Activated naive CD8-positive, alpha-beta T cell treated with anti-CD3 and anti-CD28 coated beads, Interleukin-2, amount 50 U/mL, for 16 hours (primary cell): ENCODE results near the gene ADAMTSL4.
"Not testable (repeated sequence)": the region's sequence is repeated elsewhere in the genome, so short reads cannot be mapped to it uniquely, and the experiment has no call there.

ENCODE experiments used
- DNase-seq: peaks from one replicate; pipeline ENCODE4 v3.0.0-alpha.2; 2020; ENCODE audit warnings: low read depth, low spot score

ADAMTSL4 gene

DNA sequence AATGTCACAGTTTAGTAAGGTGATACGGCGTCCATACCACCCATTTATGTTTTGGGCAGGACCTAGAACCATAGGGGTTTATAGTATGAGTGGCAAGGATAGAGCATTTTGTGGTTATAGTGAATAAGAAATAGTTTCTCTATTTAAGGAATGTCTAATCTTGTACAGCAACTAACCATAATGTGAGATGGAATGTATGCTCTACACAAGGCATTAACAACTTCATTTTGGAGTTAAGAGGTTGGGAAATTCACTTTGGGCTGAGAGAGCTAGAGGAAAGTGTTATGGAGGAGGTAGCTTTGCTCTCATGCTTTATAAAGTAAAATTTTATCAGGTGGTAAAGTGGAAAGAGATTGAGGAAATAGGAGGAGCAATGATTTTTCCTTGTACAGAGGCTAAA is 33.2 kb downstream of the ADAMTSL4 start:
- DNase-seq = no peak

DNA sequence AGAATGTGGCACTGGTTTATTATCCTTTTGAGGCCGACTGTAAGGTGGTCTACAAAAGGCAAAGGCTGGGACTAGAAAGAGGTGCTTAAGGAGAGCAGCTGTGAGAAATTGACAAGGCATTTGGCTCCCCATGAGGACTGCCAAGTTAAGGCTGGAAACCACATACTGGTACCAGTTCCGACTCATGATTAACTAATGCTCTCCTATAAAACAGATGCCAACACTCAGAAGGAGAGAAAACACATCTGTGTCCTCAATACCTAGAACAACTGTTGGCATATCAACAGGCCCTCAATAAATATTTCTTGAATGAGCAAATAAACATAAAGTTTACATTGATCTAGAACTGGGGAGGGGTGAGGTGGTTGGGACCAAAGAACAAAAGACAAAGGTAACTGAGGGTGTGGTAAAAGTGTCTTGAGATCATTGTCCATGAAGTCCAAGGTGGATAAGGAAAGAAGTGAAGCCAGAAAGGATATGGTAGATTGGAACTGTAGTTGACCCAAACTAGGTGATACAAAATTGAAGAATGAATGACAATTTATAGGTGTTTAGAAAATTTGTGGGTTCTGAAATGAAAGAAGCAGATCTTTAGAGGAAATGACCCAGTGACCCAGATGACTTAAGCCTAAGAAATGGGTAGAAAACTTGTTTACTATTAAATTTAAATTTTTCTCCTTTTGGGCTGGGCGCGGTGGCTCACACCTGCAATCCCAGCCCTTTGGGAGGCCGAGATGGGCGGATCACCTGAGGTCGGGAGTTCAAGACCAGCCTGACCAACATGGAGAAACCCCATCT is 47.1 kb downstream of the ADAMTSL4 start:
- no peak for DNase-seq

DNA sequence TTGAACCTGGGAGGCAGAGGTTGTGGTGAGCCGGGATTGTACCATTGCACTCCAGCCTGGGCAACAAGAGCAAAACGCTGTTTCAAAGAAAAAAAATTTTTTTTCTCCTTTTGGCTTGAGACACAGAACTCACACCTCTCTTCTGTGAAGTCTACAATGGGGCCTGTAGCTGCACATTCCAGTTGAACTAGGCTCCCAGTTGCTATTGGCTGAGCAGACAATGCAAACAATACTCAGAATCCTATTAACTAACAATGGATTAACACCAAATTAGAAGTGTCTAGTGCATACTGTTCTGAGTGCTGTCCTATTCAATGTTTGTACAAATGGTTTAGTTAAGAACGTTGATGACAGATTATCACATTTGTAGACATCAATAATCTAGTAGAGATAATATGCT is 47.8 kb downstream of the ADAMTSL4 start:
- DNase-seq = no peak

DNA sequence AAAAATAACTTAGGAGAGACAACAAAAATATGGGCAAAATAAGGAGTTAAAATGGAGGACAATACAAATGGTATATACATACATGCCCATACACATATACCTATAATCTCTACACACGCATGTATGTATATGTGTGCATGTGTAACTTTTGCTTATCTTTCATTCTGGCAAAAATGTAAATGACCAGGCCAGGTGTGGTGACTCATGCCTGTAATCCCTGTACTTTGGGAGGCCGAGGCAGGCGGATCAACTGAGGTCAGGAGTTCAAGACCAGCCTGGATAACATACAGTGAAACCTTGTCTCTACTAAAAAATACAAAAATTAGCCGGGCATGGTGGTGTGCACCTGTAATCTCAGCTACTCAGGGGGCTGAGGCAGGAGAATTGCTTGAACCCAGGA is 49.1 kb downstream of the ADAMTSL4 start:
- DNase-seq = not testable (repeated sequence)

DNA sequence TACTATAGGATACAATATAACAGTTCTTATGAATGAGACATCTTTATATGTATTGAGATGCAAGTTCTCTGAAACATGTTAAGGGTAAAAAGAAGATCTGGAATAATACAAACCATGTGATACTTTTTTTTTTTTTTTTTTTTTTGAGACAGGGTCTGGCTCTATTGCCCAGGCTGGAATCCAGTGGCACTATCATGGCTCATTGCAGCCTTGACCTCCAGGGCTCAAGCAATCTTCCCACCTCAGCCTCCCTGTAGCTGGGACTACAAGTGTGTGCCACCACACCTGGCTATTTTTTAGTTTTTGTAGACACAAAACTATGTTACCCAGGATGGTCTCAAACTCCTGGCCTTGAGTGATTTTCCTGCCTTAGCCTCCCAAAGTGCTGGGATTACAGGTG is 52.3 kb downstream of the ADAMTSL4 start:
- no peak for DNase-seq

DNA sequence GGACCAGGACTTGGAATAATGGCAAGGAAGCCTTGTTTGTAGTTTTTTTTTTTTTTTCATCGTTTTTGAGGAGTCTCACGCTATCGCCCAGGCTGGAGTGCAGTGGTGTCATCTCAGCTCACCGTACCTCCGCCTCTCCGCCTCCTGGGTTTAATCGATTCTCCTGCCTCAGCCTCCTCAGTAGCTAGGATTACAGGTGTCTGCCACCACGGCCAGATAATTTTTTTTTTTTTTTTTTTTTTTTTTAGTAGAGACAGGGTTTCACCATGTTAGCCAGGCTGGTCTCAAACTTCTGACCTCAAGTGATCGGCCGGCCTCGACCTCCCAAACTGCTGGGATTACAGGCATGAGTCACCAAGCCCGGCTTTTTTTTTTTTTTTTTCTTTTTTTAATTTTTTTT is 53.2 kb downstream of the ADAMTSL4 start:
- not testable (repeated sequence) for DNase-seq

DNA sequence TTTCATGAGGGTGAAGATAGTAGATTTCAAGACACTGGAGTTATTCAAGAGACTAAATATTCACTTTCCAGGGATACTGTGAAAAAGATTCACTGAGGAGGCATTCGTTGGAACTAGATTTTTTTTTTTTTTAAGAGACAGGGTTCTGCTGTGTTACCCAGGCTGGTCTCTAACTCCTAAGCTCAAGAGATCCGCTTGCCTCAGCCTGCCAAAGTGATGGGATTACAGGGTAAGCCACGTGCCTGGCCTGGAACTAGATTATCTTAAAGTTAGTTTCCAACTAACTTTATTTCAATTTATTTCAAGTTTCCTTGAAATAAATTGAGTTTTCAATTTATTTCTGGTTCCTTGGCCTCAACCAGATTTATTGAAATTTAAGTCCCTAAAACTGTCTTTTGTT is 54.5 kb downstream of the ADAMTSL4 start:
- DNase-seq = no peak

DNA sequence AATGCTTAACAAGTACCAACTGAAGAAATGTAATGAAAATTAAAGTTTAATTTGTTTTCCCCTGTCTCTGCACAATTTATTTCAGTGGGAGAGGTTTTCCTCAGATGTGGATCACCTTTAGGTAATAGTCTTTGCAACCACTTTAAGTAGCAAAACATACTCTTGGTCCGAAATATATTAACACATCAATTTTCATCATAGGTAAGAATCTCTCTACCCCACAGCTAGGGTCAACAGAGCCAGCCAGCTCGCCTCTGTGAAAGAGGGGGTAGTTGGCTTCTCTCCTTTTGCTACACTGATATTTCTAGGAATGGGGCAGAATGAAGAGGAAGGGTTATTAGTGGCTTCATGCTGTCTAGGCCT is 55.0 kb downstream of the ADAMTSL4 start:
- DNase-seq = no peak

DNA sequence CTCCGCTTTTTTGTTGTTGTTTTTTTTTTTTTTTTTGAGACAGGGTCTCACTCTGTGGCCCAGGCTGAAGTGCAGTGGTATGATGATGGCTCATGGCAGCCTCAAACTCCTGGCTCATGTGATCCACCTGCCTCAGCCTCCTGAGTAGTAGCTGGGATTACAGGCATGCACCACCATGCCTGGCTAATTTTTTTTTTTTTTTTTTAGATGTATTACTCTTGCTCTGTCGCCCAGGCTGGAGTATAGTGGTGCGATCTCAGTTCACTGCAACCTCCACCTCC is 56.2 kb downstream of the ADAMTSL4 start:
- not testable (repeated sequence) for DNase-seq

DNA sequence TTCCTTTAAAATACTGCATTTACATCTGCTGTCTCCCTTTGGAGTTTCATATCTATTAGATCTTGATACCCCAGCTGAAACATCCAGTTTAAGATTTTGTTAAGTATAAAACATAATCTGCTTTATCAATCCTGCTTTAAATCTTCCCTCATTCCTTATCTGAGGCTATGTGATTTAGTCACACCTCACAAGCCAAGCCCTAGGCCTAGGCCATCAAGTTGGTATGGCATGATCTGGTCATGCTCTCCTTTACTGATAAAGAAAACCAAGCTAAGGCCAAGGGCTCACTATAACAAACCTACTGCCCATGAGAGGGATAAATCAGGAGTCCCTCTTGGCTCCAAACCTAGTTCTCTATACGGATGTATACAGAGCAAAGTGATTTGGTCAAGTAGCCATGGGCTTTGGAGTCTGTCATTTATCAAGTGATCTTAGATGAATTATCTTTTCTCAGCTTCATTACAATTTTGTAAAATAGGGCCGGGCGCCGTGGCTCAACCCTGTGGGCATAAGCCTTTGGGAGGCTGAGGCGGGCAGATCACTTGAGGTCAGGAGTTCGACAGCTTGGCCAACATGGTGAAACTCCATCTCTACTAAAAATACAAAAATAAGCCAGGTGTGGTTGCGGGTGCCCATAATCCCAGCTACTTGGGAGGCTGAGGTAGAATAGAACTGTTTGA is 57.4 kb downstream of the ADAMTSL4 start:
- no peak for DNase-seq

DNA sequence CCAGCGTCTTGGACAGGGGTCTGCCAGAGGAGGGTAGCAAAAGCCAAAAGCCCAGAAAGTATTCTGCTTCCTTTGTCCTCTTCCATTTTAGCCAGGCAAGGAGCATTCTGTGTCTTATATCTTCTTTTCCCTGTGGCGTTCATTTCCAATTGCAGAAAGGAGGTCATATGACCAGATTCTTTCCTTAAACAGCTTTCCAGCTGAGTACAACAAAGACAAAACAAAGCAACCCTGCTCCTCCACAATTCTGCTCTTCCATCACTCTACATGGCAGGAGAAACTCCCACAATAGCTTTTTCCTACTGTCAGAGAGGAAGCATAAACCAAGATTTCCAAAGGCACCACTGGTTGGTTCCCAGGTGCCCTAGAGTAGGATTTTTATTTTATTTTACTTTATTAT is 60.5 kb downstream of the ADAMTSL4 start:
- no peak for DNase-seq
